ENCODE results near the gene TMEM245. TPM values are rescaled to one million over a fixed set of nuclear protein-coding genes. Genes with fewer than 3 reads are reported as not detected.
A peak's percentile ranks its signal among the peaks of the same experiment; 100 is the strongest.
"Not testable (repeated sequence)": the region's sequence is repeated elsewhere in the genome, so short reads cannot be mapped to it uniquely, and the experiment has no call there.

Gene TMEM245
- total and polyA plus RNA-seq, 3 donors from 2014 or later = 44.9 to 67.6 (median 63.6) TPM

- TF ChIP-seq POLR2A (IDR thresholded peaks at IDR 0.05) = no peak
- TF ChIP-seq, protein P1, sequence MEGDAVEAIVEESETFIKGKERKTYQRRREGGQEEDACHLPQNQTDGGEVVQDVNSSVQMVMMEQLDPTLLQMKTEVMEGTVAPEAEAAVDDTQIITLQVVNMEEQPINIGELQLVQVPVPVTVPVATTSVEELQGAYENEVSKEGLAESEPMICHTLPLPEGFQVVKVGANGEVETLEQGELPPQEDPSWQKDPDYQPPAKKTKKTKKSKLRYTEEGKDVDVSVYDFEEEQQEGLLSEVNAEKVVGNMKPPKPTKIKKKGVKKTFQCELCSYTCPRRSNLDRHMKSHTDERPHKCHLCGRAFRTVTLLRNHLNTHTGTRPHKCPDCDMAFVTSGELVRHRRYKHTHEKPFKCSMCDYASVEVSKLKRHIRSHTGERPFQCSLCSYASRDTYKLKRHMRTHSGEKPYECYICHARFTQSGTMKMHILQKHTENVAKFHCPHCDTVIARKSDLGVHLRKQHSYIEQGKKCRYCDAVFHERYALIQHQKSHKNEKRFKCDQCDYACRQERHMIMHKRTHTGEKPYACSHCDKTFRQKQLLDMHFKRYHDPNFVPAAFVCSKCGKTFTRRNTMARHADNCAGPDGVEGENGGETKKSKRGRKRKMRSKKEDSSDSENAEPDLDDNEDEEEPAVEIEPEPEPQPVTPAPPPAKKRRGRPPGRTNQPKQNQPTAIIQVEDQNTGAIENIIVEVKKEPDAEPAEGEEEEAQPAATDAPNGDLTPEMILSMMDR (IDR thresholded peaks at IDR 0.05) = no peak
- peak; percentile 63 for DNase-seq
Observed at GRCh38 chr9:108973895-108974294, 145.9 kb downstream of the TMEM245 start.

DNA sequence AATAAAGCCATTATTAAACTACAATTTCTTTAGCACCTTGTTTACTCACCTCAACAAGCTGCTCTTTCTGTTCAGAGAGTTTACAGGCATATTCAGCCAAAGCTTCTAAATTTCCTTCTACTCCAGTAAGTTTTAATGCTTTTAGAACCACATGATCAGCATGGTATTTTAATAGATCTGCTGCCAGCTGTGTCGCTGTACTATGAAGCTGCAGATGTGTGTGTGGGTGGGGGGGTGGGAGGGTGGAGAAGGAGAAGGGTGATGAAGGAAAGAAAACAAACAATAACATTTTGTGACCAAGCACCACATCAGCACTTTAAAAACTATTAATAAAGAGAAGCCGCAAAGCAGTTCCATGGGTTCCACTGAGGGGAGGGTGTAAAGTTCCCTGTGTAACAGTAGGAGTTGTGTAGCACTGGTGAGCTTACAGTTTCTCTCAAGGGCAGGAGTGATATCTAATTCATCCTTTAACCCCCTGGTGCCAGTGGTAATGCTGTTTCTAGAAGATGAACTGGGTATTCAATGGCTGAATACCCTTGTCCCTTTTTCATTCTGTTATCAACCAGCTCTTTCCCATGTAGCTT, 147.0 kb downstream of the TMEM245 start:
- 36 to 47% methylated on average over 2 of the region's 2 CpGs for WGBS, 2 donors
- no peak for DNase-seq
- peaks cover 29% of the 10 kb centered on the region for H3K4me1 ChIP-seq
- intact Hi-C loops (cut with DNase I; ENCODE audit: low total_unique reads) = no loop called here
- no peaks in the 10 kb centered on the region for H3K36me3 ChIP-seq (ENCODE audit: low read depth, missing control alignments)
- H3K27ac ChIP-seq = peak overlapping the region; percentile 36 to 37
- no peak overlapping the region for H3K4me3 ChIP-seq
- no peaks in the 10 kb centered on the region for H3K9me3 ChIP-seq
- no peaks in the 10 kb centered on the region for H3K27me3 ChIP-seq
- TF ChIP-seq POLR2A (IDR thresholded peaks at IDR 0.05) = no peak
- TF ChIP-seq, protein P1 (IDR thresholded peaks at IDR 0.05) = no peak

More at GRCh38 chr9:108973895-108974294, 145.9 kb downstream of the TMEM245 start:
- peaks cover 29% of the 10 kb centered on the region for H3K4me1 ChIP-seq
- H3K9me3 ChIP-seq = no peaks in the 10 kb centered on the region
- intact Hi-C loops (cut with DNase I; ENCODE audit: low total_unique reads) = no loop called here
- H3K27me3 ChIP-seq = no peaks in the 10 kb centered on the region
- H3K4me3 ChIP-seq = no peak overlapping the region
- WGBS, 2 donors = 17 to 36% methylated on average over 5 of the region's 5 CpGs
- H3K36me3 ChIP-seq (ENCODE audit: low read depth, missing control alignments) = no peaks in the 10 kb centered on the region
- H3K27ac ChIP-seq = peak overlapping the region; percentile 19 to 48

GRCh38 chr9:108972186-108972585, 147.6 kb downstream of the TMEM245 start:
- no peak for TF ChIP-seq POLR2A (IDR thresholded peaks at IDR 0.05)
- TF ChIP-seq, protein P1 (IDR thresholded peaks at IDR 0.05) = no peak
- peaks cover 29% of the 10 kb centered on the region for H3K4me1 ChIP-seq
- H3K27me3 ChIP-seq = no peaks in the 10 kb centered on the region
- 45 to 66% methylated on average over 3 of the region's 3 CpGs for WGBS, 2 donors
- no peaks in the 10 kb centered on the region for H3K9me3 ChIP-seq
- peak overlapping the region; percentile 36 to 37 for H3K27ac ChIP-seq
- intact Hi-C loops (cut with DNase I; ENCODE audit: low total_unique reads) = no loop called here
- H3K36me3 ChIP-seq (ENCODE audit: low read depth, missing control alignments) = no peaks in the 10 kb centered on the region
- DNase-seq = no peak
- no peak overlapping the region for H3K4me3 ChIP-seq

DNA sequence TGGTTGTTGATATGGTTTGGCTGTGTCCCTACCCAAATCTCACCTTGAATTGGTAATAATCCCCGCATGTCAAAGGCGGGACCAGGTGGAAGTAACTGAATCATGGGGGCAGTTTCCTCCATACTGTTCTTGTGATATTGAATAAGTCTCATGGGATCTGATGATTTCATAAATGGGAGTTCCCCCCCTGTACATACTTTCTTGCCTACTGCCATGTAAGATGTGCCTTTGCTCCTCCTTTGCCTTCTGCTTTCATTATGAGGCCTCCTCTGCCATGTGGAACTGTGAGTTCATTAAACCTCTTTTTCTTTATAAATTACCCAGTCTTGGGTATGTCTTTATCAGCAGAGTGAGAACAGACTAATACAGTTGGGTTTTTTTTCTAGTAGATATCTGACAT, 148.4 kb downstream of the TMEM245 start:
- H3K4me3 ChIP-seq; H3K27ac ChIP-seq; H3K27me3 ChIP-seq; DNase-seq; H3K9me3 ChIP-seq; intact Hi-C loops (cut with DNase I; ENCODE audit: low total_unique reads); H3K36me3 ChIP-seq (ENCODE audit: low read depth, missing control alignments): not testable (repeated sequence)
- 92 to 95% methylated on average over 2 of the region's 2 CpGs for WGBS, 2 donors
- peaks cover 29% of the 10 kb centered on the region for H3K4me1 ChIP-seq

DNA sequence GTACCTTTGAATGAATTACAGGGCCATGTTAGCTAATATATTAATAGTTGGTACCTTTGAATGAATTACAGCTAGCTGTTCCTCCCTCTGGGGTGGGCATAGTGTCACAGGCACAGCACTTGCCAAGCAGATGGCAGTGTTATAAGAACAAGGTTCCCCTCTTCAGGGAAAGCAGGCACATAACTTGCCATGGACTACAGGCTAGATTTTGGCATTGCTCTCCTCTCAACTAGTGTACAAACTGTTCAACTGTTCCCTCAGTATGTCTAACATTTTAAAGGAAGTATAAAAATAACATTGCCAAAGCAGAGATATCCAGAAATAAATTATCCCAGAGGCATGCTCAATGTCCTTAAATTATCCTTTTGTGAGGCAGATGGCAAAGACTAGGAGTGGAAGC, 151.8 kb downstream of the TMEM245 start:
- DNase-seq = no peak
- no peak for TF ChIP-seq POLR2A (IDR thresholded peaks at IDR 0.05)
- TF ChIP-seq, protein P1 (IDR thresholded peaks at IDR 0.05) = no peak
- Histone ChIP-seq H3K27me3 (no peaks in the 10 kb centered on the region), H3K36me3 (ENCODE audit: low read depth, missing control alignments) (no peaks in the 10 kb centered on the region), H3K4me3 (no peak overlapping the region), H3K9me3 (no peaks in the 10 kb centered on the region), H3K4me1 (peaks cover 13% of the 10 kb centered on the region), H3K27ac (no peak overlapping the region)
- intact Hi-C loops (cut with DNase I; ENCODE audit: low total_unique reads) = no loop called here

MicroRNA genes within 50 kb of the gene (microRNA counts, 767-probe panel; counts per million panel counts)
- microRNA hsa-miR-32-5p = 0 to 152 counts per million in 2 donors

Small RNA genes within 50 kb of the gene (microRNA-seq; reads per million reads assigned to microRNA genes)
- 109 to 163 reads per million in 2 donors for gene MIR32 (ENCODE audit: borderline number of aligned reads in 2 of 2, borderline replicate concordance in 1 of 2)

Small RNA genes within 50 kb of the gene (small RNA-seq; reads per million reads assigned to genes)
- 0.37 to 0.66 reads per million in 2 donors for gene MIR32
- gene RF00019 = 0 reads per million in 2 donors

Other genes starting within 250 kb of the TMEM245 start
- gene ELP1, start 185.8 kb downstream of the TMEM245 start, total RNA-seq = 10 to 100 TPM; 32.7 to 36.6 TPM
- gene ELP1, start 185.8 kb downstream of the TMEM245 start, polyA plus RNA-seq (ENCODE audit: insufficient read depth, low read depth, low replicate concordance) = 20.8 TPM
- 10 to 100 TPM in 1 of 2 donors, 1 to 10 TPM in 1; 8.6 to 18.3 TPM for gene ABITRAM, start 185.5 kb downstream of the TMEM245 start, total RNA-seq
- 33.3 TPM for gene ABITRAM, start 185.5 kb downstream of the TMEM245 start, polyA plus RNA-seq (ENCODE audit: insufficient read depth, low read depth, low replicate concordance)
- 10 to 100 TPM; 86.4 to 92.7 TPM for gene CTNNAL1, start 106.4 kb downstream of the TMEM245 start, total RNA-seq
- 52.3 TPM for gene CTNNAL1, start 106.4 kb downstream of the TMEM245 start, polyA plus RNA-seq (ENCODE audit: insufficient read depth, low read depth, low replicate concordance)
- 1 to 10 TPM; 5.3 to 9.3 TPM for gene FRRS1L, start 47.3 kb upstream of the TMEM245 start, total RNA-seq
- 6.0 TPM for gene FRRS1L, start 47.3 kb upstream of the TMEM245 start, polyA plus RNA-seq (ENCODE audit: insufficient read depth, low read depth, low replicate concordance)
- 10 to 100 TPM; 14.3 to 14.5 TPM for gene EPB41L4B, start 201.1 kb upstream of the TMEM245 start, total RNA-seq
- 10.9 TPM for gene EPB41L4B, start 201.1 kb upstream of the TMEM245 start, polyA plus RNA-seq (ENCODE audit: insufficient read depth, low read depth, low replicate concordance)

Data from testis (tissue), 3 donors.